ENCODE measurements around the gene SLC5A3. TPM values are rescaled to one million over a fixed set of nuclear protein-coding genes. Genes with fewer than 3 reads are reported as not detected.

The SLC5A3 gene
- 4.0 and 8.4 TPM in 2 replicates for total RNA-seq

GRCh38 chr21:34073032-34073748 is at the start of gene SLC5A3, which contains the start of gene MRPS6:
TSS of gene SLC5A3 (plus strand) at chr21:34073578. CDS start at chr21:34095199, 21,621 bp downstream.
TSS of gene MRPS6 (plus strand) at chr21:34073578. CDS start at chr21:34073701, 123 bp downstream.

Other genes starting within 250 kb of the SLC5A3 start
- 171 and 175 TPM in 2 replicates for gene ATP5PO, start 157.8 kb upstream of the SLC5A3 start, total RNA-seq
- 4.3 and 13.3 TPM in 2 replicates for gene MRPS6, start within 50 bp of the SLC5A3 start, total RNA-seq